Left ventricle myocardium inferior (tissue), 1 donor: ENCODE data around the gene KIF20B. TPM values are rescaled to one million over a fixed set of nuclear protein-coding genes. Genes with fewer than 3 reads are reported as not detected.

Source experiments
- DNase-seq: peaks from one replicate; pipeline ENCODE4 v3.0.0-alpha.2; 2020
- H3K27ac ChIP-seq: fragments of 200-600 bp; replicated peaks from 2 replicates; pipeline ENCODE4 v1.8.0; 2021
- H3K27me3 ChIP-seq: fragments of 200-600 bp; 2 replicates; pipeline ENCODE4 v1.8.0; 2021; ENCODE audit warnings: low read depth
- H3K36me3 ChIP-seq: fragments of 200-600 bp; 2 replicates; pipeline ENCODE4 v1.8.0; 2021
- H3K4me1 ChIP-seq: fragments of 200-600 bp; 2 replicates; pipeline ENCODE4 v1.8.0; 2021
- H3K4me3 ChIP-seq: fragments of 200-600 bp; 2 replicates; pipeline ENCODE4 v1.8.0; 2021; ENCODE audit warnings: mild to moderate bottlenecking, moderate library complexity
- H3K9me3 ChIP-seq: fragments of 200-600 bp; replicated peaks from 2 replicates; pipeline ENCODE4 v1.8.0; 2021
- intact Hi-C: fragments of 100-400 bp; cut with micrococcal nuclease; formaldehyde crosslinking; loops from one replicate; pipeline ENCODE4 v1.11.0; 2022
- total RNA-seq: library from RNA; stranded (reverse); fragmentation: NEBNext Ultra II Directional; extraction: Animal tissue kit (Norgen Biotek cat#: 25700); gene quantifications from one replicate; pipeline ENCODE4 v1.2.1, GENCODE V29; 2021
- TF ChIP-seq, protein P1 (sequence below): fragments of 200-600 bp; IDR thresholded peaks from 2 replicates; pipeline ENCODE4 v1.8.0; 2021; ENCODE audit warnings: antibody characterized with exemption, mild to moderate bottlenecking, borderline replicate concordance
- donor health status: DM: no; HTN: yes; CAD: no; lungs with severe emphysema.

The KIF20B gene
- total RNA-seq, 1 donor from 2014 or later = 2.4 TPM

DNA sequence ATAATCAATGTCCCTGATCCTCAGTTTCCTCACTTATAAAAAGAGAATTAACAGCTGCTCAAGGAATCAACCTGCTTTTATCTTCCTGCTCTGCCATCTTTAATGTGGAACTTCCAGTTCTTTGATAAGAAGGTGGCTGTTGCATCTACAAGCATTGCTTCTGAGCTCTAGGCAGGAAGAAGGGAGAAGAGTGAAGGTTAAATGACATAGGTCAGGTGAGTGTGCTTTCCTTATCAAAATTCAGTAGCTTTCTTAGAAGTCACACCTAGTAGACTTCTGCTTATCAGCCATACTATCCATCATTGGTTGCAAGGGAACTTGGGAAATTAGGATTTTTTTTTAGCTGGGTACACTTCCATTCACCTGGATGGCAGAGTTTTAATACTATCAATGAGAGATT, 24.0 kb upstream of the KIF20B start:
- TF ChIP-seq, protein P1, sequence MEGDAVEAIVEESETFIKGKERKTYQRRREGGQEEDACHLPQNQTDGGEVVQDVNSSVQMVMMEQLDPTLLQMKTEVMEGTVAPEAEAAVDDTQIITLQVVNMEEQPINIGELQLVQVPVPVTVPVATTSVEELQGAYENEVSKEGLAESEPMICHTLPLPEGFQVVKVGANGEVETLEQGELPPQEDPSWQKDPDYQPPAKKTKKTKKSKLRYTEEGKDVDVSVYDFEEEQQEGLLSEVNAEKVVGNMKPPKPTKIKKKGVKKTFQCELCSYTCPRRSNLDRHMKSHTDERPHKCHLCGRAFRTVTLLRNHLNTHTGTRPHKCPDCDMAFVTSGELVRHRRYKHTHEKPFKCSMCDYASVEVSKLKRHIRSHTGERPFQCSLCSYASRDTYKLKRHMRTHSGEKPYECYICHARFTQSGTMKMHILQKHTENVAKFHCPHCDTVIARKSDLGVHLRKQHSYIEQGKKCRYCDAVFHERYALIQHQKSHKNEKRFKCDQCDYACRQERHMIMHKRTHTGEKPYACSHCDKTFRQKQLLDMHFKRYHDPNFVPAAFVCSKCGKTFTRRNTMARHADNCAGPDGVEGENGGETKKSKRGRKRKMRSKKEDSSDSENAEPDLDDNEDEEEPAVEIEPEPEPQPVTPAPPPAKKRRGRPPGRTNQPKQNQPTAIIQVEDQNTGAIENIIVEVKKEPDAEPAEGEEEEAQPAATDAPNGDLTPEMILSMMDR = no peak
- intact Hi-C loops = no loop called here
- Histone ChIP-seq H3K4me3 (no peak overlapping the region), H3K9me3 (no peaks in the 10 kb centered on the region), H3K36me3 (no peaks in the 10 kb centered on the region), H3K27me3 (no peaks in the 10 kb centered on the region), H3K4me1 (no peaks in the 10 kb centered on the region), H3K27ac (no peak overlapping the region)
- DNase-seq = no peak

- no peaks in the 10 kb centered on the region for H3K36me3 ChIP-seq
- TF ChIP-seq, protein P1 = no peak
- no peaks in the 10 kb centered on the region for H3K27me3 ChIP-seq
- no peak overlapping the region for H3K4me3 ChIP-seq
- DNase-seq = no peak
- H3K9me3 ChIP-seq = no peaks in the 10 kb centered on the region
- peaks cover 4% of the 10 kb centered on the region for H3K4me1 ChIP-seq
- H3K27ac ChIP-seq = no peak overlapping the region
- intact Hi-C loops = no loop called here
Observed at GRCh38 chr10:89679986-89680385, 21.4 kb upstream of the KIF20B start.

DNA sequence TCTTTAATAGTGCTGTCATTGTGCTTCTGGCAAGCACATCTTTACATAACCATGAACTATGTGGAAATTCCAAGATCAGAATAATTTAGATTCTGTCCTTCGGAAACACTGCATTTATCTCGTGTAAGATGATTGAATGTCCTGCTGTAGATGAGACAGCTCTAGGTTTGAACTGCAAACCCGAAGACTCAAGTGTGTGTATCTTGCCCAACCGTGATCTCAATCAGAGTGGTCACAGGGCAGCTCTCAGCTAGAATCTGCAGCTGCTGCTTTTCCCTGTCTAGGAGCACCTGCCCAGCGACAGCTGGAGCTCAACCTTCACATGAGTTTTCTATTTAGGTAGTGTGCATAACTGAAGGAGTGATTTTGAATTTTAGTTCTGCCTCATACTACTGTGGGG, 17.5 kb upstream of the KIF20B start:
- no peaks in the 10 kb centered on the region for H3K9me3 ChIP-seq
- TF ChIP-seq, protein P1 = no peak
- intact Hi-C loops = no loop called here

DNA sequence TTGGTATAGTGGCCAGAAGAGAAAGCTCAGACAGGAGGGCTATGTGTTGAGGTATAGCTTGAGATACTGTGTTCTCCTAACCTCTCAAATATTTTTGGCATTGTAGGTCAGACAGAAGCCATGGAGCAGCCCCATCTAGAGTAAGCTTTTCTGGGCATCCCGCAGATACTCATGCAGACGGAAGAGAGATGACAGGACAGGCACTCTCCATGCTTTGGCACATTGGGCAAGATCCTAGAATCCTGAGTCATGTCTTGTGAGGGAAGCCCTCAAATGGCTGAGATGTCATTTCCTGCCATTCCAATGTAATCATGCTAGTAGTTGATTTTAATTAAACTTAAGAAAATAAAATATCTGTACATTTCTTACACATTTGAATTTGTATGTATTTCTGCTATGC, 16.8 kb upstream of the KIF20B start:
- intact Hi-C loops = no loop called here
- Histone ChIP-seq H3K27me3 (no peaks in the 10 kb centered on the region), H3K36me3 (no peaks in the 10 kb centered on the region), H3K4me3 (no peak overlapping the region), H3K9me3 (no peaks in the 10 kb centered on the region), H3K27ac (no peak overlapping the region), H3K4me1 (peaks cover 4% of the 10 kb centered on the region)
- no peak for DNase-seq
- TF ChIP-seq, protein P1 = no peak

More for the DNA sequence above, 17.5 kb upstream of the KIF20B start:
- DNase-seq = no peak
- H3K36me3 ChIP-seq = no peaks in the 10 kb centered on the region
- H3K27ac ChIP-seq = no peak overlapping the region
- H3K4me1 ChIP-seq = peaks cover 4% of the 10 kb centered on the region
- no peak overlapping the region for H3K4me3 ChIP-seq
- no peaks in the 10 kb centered on the region for H3K27me3 ChIP-seq

- H3K4me3 ChIP-seq = no peak overlapping the region
- H3K27ac ChIP-seq = no peak overlapping the region
- H3K36me3 ChIP-seq = no peaks in the 10 kb centered on the region
- TF ChIP-seq, protein P1 = no peak
- peaks cover 4% of the 10 kb centered on the region for H3K4me1 ChIP-seq
- H3K9me3 ChIP-seq = no peaks in the 10 kb centered on the region
- no peaks in the 10 kb centered on the region for H3K27me3 ChIP-seq
- intact Hi-C loops = no loop called here
- DNase-seq = no peak
Observed at GRCh38 chr10:89685936-89686335, 15.5 kb upstream of the KIF20B start.

- no peaks in the 10 kb centered on the region for H3K27me3 ChIP-seq
- H3K36me3 ChIP-seq = peaks cover 3% of the 10 kb centered on the region
- H3K4me3 ChIP-seq = no peak overlapping the region
- TF ChIP-seq, protein P1 = no peak
- intact Hi-C loops = no loop called here
- no peaks in the 10 kb centered on the region for H3K9me3 ChIP-seq
- no peak overlapping the region for H3K27ac ChIP-seq
- H3K4me1 ChIP-seq = peaks cover 4% of the 10 kb centered on the region
- DNase-seq = no peak
Observed at GRCh38 chr10:89690027-89690426, 11.4 kb upstream of the KIF20B start.
